GM18511 (cell line): Measurements from ENCODE around the gene SBK2.
A peak's percentile ranks its signal among the peaks of the same experiment; 100 is the strongest.
"Not testable (repeated sequence)": the region's sequence is repeated elsewhere in the genome, so short reads cannot be mapped to it uniquely, and the experiment has no call there.

Experiments
- ATAC-seq: cut with Tn5 transposase; IDR thresholded peaks from one replicate; pipeline ENCODE4 v1.9.1; 2021; ENCODE audit warnings: mild to moderate bottlenecking, moderate library complexity; ENCODE audit not compliant: unreplicated experiment

Gene SBK2

GRCh38 chr19:55537741-55538111 lies 793 bp upstream of the SBK2 start:
- ATAC-seq: no peak

- ATAC-seq: no peak
These were observed 567 bp downstream of the SBK2 start for GRCh38 chr19:55536366-55536765.

GRCh38 chr19:55535965-55536350 lies 975 bp downstream of the SBK2 start:
- no peak for ATAC-seq

- ATAC-seq: no peak
These were observed 1.6 kb downstream of the SBK2 start for GRCh38 chr19:55535173-55535964.

GRCh38 chr19:55534280-55534679 lies 2.7 kb downstream of the SBK2 start:
- ATAC-seq: not testable (repeated sequence)

- ATAC-seq: no peak
These were observed 5.9 kb downstream of the SBK2 start for GRCh38 chr19:55530996-55531395.

GRCh38 chr19:55529636-55530234 lies 7.2 kb downstream of the SBK2 start:
- no peak for ATAC-seq

GRCh38 chr19:55528030-55528803 lies 8.7 kb downstream of the SBK2 start:
- no peak for ATAC-seq

GRCh38 chr19:55527197-55528029 lies 9.5 kb downstream of the SBK2 start:
- no peak for ATAC-seq

- no peak for ATAC-seq
These were observed 10.4 kb downstream of the SBK2 start for GRCh38 chr19:55526216-55527196.

- no peak for ATAC-seq
These were observed 11.4 kb downstream of the SBK2 start for GRCh38 chr19:55525289-55526101.

- no peak for ATAC-seq
These were observed 16.1 kb downstream of the SBK2 start for GRCh38 chr19:55520691-55521292.

- no peak for ATAC-seq
These were observed 17.3 kb downstream of the SBK2 start for GRCh38 chr19:55519451-55520311.

GRCh38 chr19:55516878-55517620 lies 19.9 kb downstream of the SBK2 start:
- ATAC-seq: peak; percentile 99

- ATAC-seq: no peak
These were observed 28.8 kb downstream of the SBK2 start for GRCh38 chr19:55508120-55508519.

GRCh38 chr19:55504981-55505380 lies 32.0 kb downstream of the SBK2 start:
- ATAC-seq: no peak

- ATAC-seq: no peak
These were observed 32.7 kb downstream of the SBK2 start for GRCh38 chr19:55504252-55504603.
